ENCODE measurements around the gene GPC6.

The GPC6 gene

DNA sequence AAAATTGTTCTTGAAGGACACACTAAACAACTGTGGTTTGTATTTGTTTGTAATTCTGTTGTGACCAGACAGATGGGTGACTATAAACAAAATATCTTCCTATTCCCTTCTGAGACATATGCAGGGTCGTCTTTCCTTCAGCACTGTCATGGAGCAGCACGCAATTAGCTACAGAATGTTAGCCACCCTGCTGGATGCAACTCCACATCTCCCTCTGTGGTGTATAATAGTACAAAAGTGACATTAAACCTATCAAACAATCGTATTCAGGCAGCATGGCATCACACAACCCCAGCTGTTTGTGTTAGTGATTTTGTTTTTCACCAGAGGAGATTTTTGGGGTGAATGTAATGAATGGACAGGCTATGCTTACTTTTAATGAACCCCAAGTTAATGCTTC, 146.2 kb downstream of the GPC6 start (continued):
- TF ChIP-seq ZNF37A (tag by site-specific recombination; IDR thresholded peaks at IDR 0.05) = no peak
- TF ChIP-seq, protein P1, sequence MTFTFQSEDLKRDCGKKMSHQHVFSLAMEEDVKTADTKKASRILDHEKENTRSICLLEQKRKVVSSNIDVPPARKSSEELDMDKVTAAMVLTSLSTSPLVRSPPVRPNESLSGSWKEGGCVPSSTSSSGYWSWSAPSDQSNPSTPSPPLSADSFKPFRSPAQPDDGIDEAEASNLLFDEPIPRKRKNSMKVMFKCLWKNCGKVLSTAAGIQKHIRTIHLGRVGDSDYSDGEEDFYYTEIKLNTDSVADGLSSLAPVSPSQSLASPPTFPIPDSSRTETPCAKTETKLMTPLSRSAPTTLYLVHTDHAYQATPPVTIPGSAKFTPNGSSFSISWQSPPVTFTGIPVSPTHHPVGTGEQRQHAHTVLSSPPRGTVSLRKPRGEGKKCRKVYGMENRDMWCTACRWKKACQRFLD (tag by site-specific recombination; IDR thresholded peaks at IDR 0.05) = no peak
- no peak for TF ChIP-seq ZNF571 (tag by site-specific recombination; IDR thresholded peaks at IDR 0.05)
- no peak for TF ChIP-seq ZNF324 (tag by site-specific recombination; IDR thresholded peaks at IDR 0.05)
- TF ChIP-seq ZNF776 (tag by site-specific recombination; IDR thresholded peaks at IDR 0.05; ENCODE audit: borderline replicate concordance) = no peak
- no peak for TF ChIP-seq ZNF830 (tag by site-specific recombination; IDR thresholded peaks at IDR 0.05; ENCODE audit: low read depth)
- no peak for TF ChIP-seq ZNF48 (tag by site-specific recombination; IDR thresholded peaks at IDR 0.05)

DNA sequence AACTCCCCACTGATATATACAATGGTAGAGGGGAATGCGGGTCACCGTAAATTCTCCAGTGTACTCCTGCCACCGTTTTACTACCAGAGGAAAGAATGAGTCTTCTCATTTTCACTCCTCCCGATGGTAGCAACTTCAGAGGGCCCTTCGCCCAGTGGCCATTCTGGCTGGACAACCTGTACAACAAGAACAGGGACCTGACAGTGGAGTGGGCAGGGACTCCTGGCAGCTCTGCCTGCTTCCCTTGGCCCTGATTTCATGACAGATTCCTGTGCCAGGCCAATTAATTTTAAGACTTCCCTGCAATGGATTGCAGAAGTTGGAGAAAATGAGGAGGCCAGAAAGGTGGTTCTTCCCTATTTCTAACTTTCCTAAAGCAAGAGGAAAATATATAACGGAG, 148.9 kb downstream of the GPC6 start:
- POLR2A ChIA-PET = no interaction called here
- CTCF ChIA-PET = no interaction called here
- no peak for TF ChIP-seq PRDM1 (tag by site-specific recombination; IDR thresholded peaks at IDR 0.05)
- no peak for TF ChIP-seq ZNF112 (tag by site-specific recombination; IDR thresholded peaks at IDR 0.05)

DNA sequence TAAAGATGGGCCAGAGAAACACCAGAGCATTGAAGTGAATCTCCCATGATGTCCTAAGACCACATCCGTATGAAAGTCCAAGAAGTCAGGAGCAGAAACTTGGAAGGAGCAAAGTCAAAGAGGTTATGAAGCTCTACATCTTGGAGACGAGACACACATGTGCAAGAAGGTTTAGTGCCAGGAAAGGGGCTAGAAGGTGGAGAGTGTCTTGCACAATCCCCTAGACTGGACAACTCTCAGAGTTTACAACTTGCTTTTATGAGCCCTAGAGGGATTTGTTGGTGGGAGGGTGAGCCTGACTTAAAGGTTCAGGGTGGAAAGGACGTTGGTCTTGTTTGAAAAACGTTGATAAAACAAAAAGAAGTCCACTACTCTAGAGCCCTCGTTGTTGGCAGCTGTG, 150.6 kb downstream of the GPC6 start:
- Histone ChIP-seq H3K4me3 (ENCODE audit: low read depth, low read length) (no peak overlapping the region), H3K4me1 (ENCODE audit: control insufficient read depth, insufficient read depth, low read length) (no peaks in the 10 kb centered on the region), H3K27ac (ENCODE audit: extremely low read depth, low read depth, low read length) (no peak overlapping the region), H3K36me3 (ENCODE audit: control insufficient read depth in 2 of 2, insufficient read depth in 1 of 2, low read length in 2 of 2) (no peaks in the 10 kb centered on the region), H3K9me3 (ENCODE audit: control insufficient read depth, insufficient read depth, low read depth, low read length) (no peaks in the 10 kb centered on the region)
- ChIA-PET POLR2A (no interaction called here), CTCF (no interaction called here)
- no peak for TF ChIP-seq KLF10 (tag by site-specific recombination; IDR thresholded peaks at IDR 0.05)
- TF ChIP-seq ZNF561 (tag by site-specific recombination; IDR thresholded peaks at IDR 0.05; ENCODE audit: borderline replicate concordance) = no peak
- no peak for TF ChIP-seq ZNF660 (tag by site-specific recombination; IDR thresholded peaks at IDR 0.05)
- TF ChIP-seq ZNF624 (tag by site-specific recombination; IDR thresholded peaks at IDR 0.05) = no peak
- TF ChIP-seq KLF9 (tag by site-specific recombination; IDR thresholded peaks at IDR 0.05; ENCODE audit: low read depth) = no peak
- TF ChIP-seq, protein P2, sequence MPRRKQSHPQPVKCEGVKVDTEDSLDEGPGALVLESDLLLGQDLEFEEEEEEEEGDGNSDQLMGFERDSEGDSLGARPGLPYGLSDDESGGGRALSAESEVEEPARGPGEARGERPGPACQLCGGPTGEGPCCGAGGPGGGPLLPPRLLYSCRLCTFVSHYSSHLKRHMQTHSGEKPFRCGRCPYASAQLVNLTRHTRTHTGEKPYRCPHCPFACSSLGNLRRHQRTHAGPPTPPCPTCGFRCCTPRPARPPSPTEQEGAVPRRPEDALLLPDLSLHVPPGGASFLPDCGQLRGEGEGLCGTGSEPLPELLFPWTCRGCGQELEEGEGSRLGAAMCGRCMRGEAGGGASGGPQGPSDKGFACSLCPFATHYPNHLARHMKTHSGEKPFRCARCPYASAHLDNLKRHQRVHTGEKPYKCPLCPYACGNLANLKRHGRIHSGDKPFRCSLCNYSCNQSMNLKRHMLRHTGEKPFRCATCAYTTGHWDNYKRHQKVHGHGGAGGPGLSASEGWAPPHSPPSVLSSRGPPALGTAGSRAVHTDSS (tag by site-specific recombination; IDR thresholded peaks at IDR 0.05) = no peak
- TF ChIP-seq GLI4 (tag by site-specific recombination; IDR thresholded peaks at IDR 0.05) = no peak
- TF ChIP-seq, protein P3, sequence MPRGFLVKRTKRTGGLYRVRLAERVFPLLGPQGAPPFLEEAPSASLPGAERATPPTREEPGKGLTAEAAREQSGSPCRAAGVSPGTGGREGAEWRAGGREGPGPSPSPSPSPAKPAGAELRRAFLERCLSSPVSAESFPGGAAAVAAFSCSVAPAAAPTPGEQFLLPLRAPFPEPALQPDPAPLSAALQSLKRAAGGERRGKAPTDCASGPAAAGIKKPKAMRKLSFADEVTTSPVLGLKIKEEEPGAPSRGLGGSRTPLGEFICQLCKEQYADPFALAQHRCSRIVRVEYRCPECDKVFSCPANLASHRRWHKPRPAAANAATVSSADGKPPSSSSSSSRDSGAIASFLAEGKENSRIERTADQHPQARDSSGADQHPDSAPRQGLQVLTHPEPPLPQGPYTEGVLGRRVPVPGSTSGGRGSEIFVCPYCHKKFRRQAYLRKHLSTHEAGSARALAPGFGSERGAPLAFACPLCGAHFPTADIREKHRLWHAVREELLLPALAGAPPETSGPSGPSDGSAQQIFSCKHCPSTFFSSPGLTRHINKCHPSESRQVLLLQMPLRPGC (tag by site-specific recombination; IDR thresholded peaks at IDR 0.05) = no peak
- no peak for TF ChIP-seq ZEB2 (tag by site-specific recombination; IDR thresholded peaks at IDR 0.05)

More for the DNA sequence above, 148.9 kb downstream of the GPC6 start:
- Histone ChIP-seq H3K27ac (ENCODE audit: extremely low read depth, low read depth, low read length) (no peak overlapping the region), H3K9me3 (ENCODE audit: control insufficient read depth, insufficient read depth, low read depth, low read length) (no peaks in the 10 kb centered on the region), H3K36me3 (ENCODE audit: control insufficient read depth in 2 of 2, insufficient read depth in 1 of 2, low read length in 2 of 2) (no peaks in the 10 kb centered on the region), H3K4me1 (ENCODE audit: control insufficient read depth, insufficient read depth, low read length) (no peaks in the 10 kb centered on the region), H3K4me3 (ENCODE audit: low read depth, low read length) (no peak overlapping the region)

DNA sequence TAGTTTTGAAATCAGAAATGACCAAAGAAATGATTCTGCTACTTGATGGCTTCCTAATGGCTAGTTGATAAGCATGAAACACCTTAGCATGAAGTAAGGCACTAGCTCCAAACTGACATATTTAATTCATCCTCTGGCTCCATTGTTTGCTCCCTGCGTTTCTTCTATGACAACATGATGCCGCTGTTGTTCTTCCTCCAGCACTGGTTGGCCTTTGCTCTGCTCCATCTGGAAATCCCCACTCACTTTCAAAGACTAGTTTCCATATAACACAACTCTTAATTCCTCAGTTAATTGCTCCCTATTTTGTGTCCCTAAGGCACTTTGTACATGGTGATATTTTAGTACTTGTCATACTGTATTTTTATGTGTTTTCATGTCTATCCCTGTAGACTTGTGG, 151.6 kb downstream of the GPC6 start:
- H3K27ac ChIP-seq (ENCODE audit: extremely low read depth, low read depth, low read length) = no peak overlapping the region
- H3K4me3 ChIP-seq (ENCODE audit: low read depth, low read length) = no peak overlapping the region
- TF ChIP-seq ZNF37A (tag by site-specific recombination; IDR thresholded peaks at IDR 0.05) (no peak), RBAK (tag by site-specific recombination; IDR thresholded peaks at IDR 0.05) (no peak), PRDM1 (tag by site-specific recombination; IDR thresholded peaks at IDR 0.05) (no peak), ZNF555 (tag by site-specific recombination; conservative IDR thresholded peaks at IDR 0.05) (no peak), ZNF473 (tag by site-specific recombination; IDR thresholded peaks at IDR 0.05) (no peak)
- TF ChIP-seq, protein P4, sequence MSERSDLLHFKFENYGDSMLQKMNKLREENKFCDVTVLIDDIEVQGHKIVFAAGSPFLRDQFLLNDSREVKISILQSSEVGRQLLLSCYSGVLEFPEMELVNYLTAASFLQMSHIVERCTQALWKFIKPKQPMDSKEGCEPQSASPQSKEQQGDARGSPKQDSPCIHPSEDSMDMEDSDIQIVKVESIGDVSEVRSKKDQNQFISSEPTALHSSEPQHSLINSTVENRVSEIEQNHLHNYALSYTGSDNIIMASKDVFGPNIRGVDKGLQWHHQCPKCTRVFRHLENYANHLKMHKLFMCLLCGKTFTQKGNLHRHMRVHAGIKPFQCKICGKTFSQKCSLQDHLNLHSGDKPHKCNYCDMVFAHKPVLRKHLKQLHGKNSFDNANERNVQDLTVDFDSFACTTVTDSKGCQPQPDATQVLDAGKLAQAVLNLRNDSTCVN (tag by site-specific recombination; optimal IDR thresholded peaks at IDR 0.05) = no peak
- CTCF ChIA-PET = interaction anchor here (0.7 kb wide), 1 partner anchor 27 kb away, joined by 3 read pairs; no protein-coding TSS in a partner anchor
- POLR2A ChIA-PET = no interaction called here
- H3K36me3 ChIP-seq (ENCODE audit: control insufficient read depth in 2 of 2, insufficient read depth in 1 of 2, low read length in 2 of 2) = no peaks in the 10 kb centered on the region
- no peaks in the 10 kb centered on the region for H3K4me1 ChIP-seq (ENCODE audit: control insufficient read depth, insufficient read depth, low read length)
- H3K9me3 ChIP-seq (ENCODE audit: control insufficient read depth, insufficient read depth, low read depth, low read length) = no peaks in the 10 kb centered on the region
